ENCODE measurements around the gene CCDC91.

Gene CCDC91

GRCh38 chr12:28173440-28173839 lies 16.8 kb upstream of the CCDC91 start:
- Histone ChIP-seq H3K36me3 (ENCODE audit: low read length) (no peaks in the 10 kb centered on the region), H2AFZ (ENCODE audit: low read depth, low read length, severe bottlenecking) (no peak overlapping the region), H3F3A (ENCODE audit: insufficient read depth) (no peaks in the 10 kb centered on the region), H4K20me1 (ENCODE audit: low read depth, low read length) (no peaks in the 10 kb centered on the region), H3K27me3 (ENCODE audit: low read length) (no peaks in the 10 kb centered on the region), H3K9ac (ENCODE audit: low read length) (no peak overlapping the region), H3K9me2 (replicated peaks; ENCODE audit: insufficient read depth, low read length) (no peaks in the 10 kb centered on the region), H3K79me2 (ENCODE audit: insufficient read depth, low read length) (no peaks in the 10 kb centered on the region), H3K9me3 (ENCODE audit: insufficient read depth, low read length) (no peaks in the 10 kb centered on the region), H3K4me3 (ENCODE audit: insufficient read depth, low read length, poor library complexity, severe bottlenecking) (no peak overlapping the region), H3K4me2 (ENCODE audit: low read depth, low read length, poor library complexity, severe bottlenecking) (no peak overlapping the region), H3K27ac (ENCODE audit: low read depth, low read length) (no peak overlapping the region)
- TF ChIP-seq EZH2phosphoT487 (conservative IDR thresholded peaks at IDR 0.05; ENCODE audit: low read length) (no peak), CTCF (IDR thresholded peaks at IDR 0.05; ENCODE audit: insufficient read depth, low read length, poor library complexity, severe bottlenecking) (no peak)

- H3K4me3 ChIP-seq (ENCODE audit: insufficient read depth, low read length, poor library complexity, severe bottlenecking): no peak overlapping the region
These were observed 15.1 kb upstream of the CCDC91 start for GRCh38 chr12:28175098-28175589.

GRCh38 chr12:28176295-28176694 lies 14.0 kb upstream of the CCDC91 start:
- H3K9me3 ChIP-seq (ENCODE audit: insufficient read depth, low read length): no peaks in the 10 kb centered on the region
- H3K79me2 ChIP-seq (ENCODE audit: insufficient read depth, low read length): no peaks in the 10 kb centered on the region
- no peaks in the 10 kb centered on the region for H3F3A ChIP-seq (ENCODE audit: insufficient read depth)
- H2AFZ ChIP-seq (ENCODE audit: low read depth, low read length, severe bottlenecking): no peak overlapping the region
- no peak overlapping the region for H3K9ac ChIP-seq (ENCODE audit: low read length)
- TF ChIP-seq CTCF (IDR thresholded peaks at IDR 0.05; ENCODE audit: insufficient read depth, low read length, poor library complexity, severe bottlenecking): no peak
- TF ChIP-seq EZH2phosphoT487 (conservative IDR thresholded peaks at IDR 0.05; ENCODE audit: low read length): no peak
- no peaks in the 10 kb centered on the region for H4K20me1 ChIP-seq (ENCODE audit: low read depth, low read length)
- no peaks in the 10 kb centered on the region for H3K36me3 ChIP-seq (ENCODE audit: low read length)
- no peaks in the 10 kb centered on the region for H3K27me3 ChIP-seq (ENCODE audit: low read length)
- H3K27ac ChIP-seq (ENCODE audit: low read depth, low read length): no peak overlapping the region
- no peak overlapping the region for H3K4me3 ChIP-seq (ENCODE audit: insufficient read depth, low read length, poor library complexity, severe bottlenecking)
- H3K9me2 ChIP-seq (replicated peaks; ENCODE audit: insufficient read depth, low read length): no peaks in the 10 kb centered on the region
- H3K4me2 ChIP-seq (ENCODE audit: low read depth, low read length, poor library complexity, severe bottlenecking): no peak overlapping the region

More at GRCh38 chr12:28175098-28175589, 15.1 kb upstream of the CCDC91 start:
- H3K9me3 ChIP-seq (ENCODE audit: insufficient read depth, low read length): no peaks in the 10 kb centered on the region
- TF ChIP-seq CTCF (IDR thresholded peaks at IDR 0.05; ENCODE audit: insufficient read depth, low read length, poor library complexity, severe bottlenecking) (no peak), EZH2phosphoT487 (conservative IDR thresholded peaks at IDR 0.05; ENCODE audit: low read length) (no peak)
- H3K36me3 ChIP-seq (ENCODE audit: low read length): no peaks in the 10 kb centered on the region
- H3K4me2 ChIP-seq (ENCODE audit: low read depth, low read length, poor library complexity, severe bottlenecking): no peak overlapping the region
- H3F3A ChIP-seq (ENCODE audit: insufficient read depth): no peaks in the 10 kb centered on the region
- H3K9me2 ChIP-seq (replicated peaks; ENCODE audit: insufficient read depth, low read length): no peaks in the 10 kb centered on the region
- H3K79me2 ChIP-seq (ENCODE audit: insufficient read depth, low read length): no peaks in the 10 kb centered on the region
- H2AFZ ChIP-seq (ENCODE audit: low read depth, low read length, severe bottlenecking): no peak overlapping the region
- H3K9ac ChIP-seq (ENCODE audit: low read length): no peak overlapping the region
- H3K27me3 ChIP-seq (ENCODE audit: low read length): no peaks in the 10 kb centered on the region
- H3K27ac ChIP-seq (ENCODE audit: low read depth, low read length): no peak overlapping the region
- H4K20me1 ChIP-seq (ENCODE audit: low read depth, low read length): no peaks in the 10 kb centered on the region

All from SU-DHL-6 (cell line).